Tibial artery (tissue), 4 donors: ENCODE data around the gene CGNL1.

Source experiments
- DNase-seq, 2 donors: peaks; one replicate each; pipeline ENCODE4 v3.0.0-alpha.2; 2019
- H3K27ac ChIP-seq, 2 donors: fragments of 200-600 bp; sonication (generic) in 1 of 2; 1 replicate in 1 of 2; 2 replicates in 1 of 2; pipeline ENCODE4 v1.5.1; 2018 to 2019; ENCODE audit warnings: mild to moderate bottlenecking in 1 of 2
- H3K27me3 ChIP-seq, 2 donors: fragments of 200-600 bp; sonication (generic) in 1 of 2; one replicate each; pipeline versions ENCODE4 v1.5.1 to v1.6.0; 2016 to 2019
- H3K36me3 ChIP-seq, 3 donors: fragments of 200-600 bp; sonication (generic) in 2 of 3; one replicate each; pipeline ENCODE4 v1.5.1; 2016 to 2019; ENCODE audit warnings: mild to moderate bottlenecking in 2 of 3
- H3K4me1 ChIP-seq, 4 donors: fragments of 200-600 bp; sonication (generic) in 2 of 4; 1 replicate in 3 of 4; 2 replicates in 1 of 4; pipeline ENCODE4 v1.5.1; 2016 to 2019
- H3K4me3 ChIP-seq, 2 donors: fragments of 200-600 bp; sonication (generic) in 1 of 2; 1 replicate in 1 of 2; 2 replicates in 1 of 2; pipeline ENCODE4 v1.5.1; 2018 to 2019; ENCODE audit warnings: mild to moderate bottlenecking in 2 of 2
- H3K9me3 ChIP-seq, 3 donors: fragments of 200-600 bp; sonication (generic) in 1 of 3; one replicate each; pipeline ENCODE4 v1.5.1; 2016 to 2019
- CTCF ChIP-seq, 2 experiments: fragments of 200-600 bp in 1 of 2; fragments of 450-650 bp in 1 of 2; IDR thresholded peaks; one replicate each; pipeline ENCODE4 v1.5.1; 2017 to 2019; ENCODE audit warnings: antibody characterized with exemption in 2 of 2, mild to moderate bottlenecking in 1 of 2, moderate library complexity in 1 of 2
- intact Hi-C: fragments of 100-400 bp; cut with DNase I; formaldehyde crosslinking; loops from one replicate; pipeline ENCODE4 v1.15.0; 2023; ENCODE audit warnings: low total_unique reads

The CGNL1 gene

GRCh38 chr15:57422113-57422754 is 45.9 kb downstream of the CGNL1 start:
- H3K27me3 ChIP-seq, result no peaks in the 10 kb centered on the region
- intact Hi-C loops, result no loop called here
- H3K9me3 ChIP-seq, result no peaks in the 10 kb centered on the region
- H3K36me3 ChIP-seq, result no peaks in the 10 kb centered on the region
- H3K4me3 ChIP-seq, result no peak overlapping the region
- peaks cover 0 to 16% (median 1%) of the 10 kb centered on the region in 4 donors for H3K4me1 ChIP-seq
- peak in 1 of 2 donors; percentile 52 for DNase-seq
- H3K27ac ChIP-seq, result peak overlapping the region; percentile 53 to 54
- TF ChIP-seq CTCF (IDR thresholded peaks at IDR 0.05), result no peak

- H3K36me3 ChIP-seq, result no peaks in the 10 kb centered on the region
- H3K27me3 ChIP-seq, result no peaks in the 10 kb centered on the region
- intact Hi-C loops, result no loop called here
Observed at GRCh38 chr15:57423599-57424140, 47.4 kb downstream of the CGNL1 start.

GRCh38 chr15:57424628-57425405 is 48.5 kb downstream of the CGNL1 start:
- Histone ChIP-seq H3K9me3 (no peaks in the 10 kb centered on the region), H3K27ac (no peak overlapping the region), H3K4me3 (no peak overlapping the region), H3K4me1 (peaks cover 0 to 23% (median 7%) of the 10 kb centered on the region in 4 donors), H3K27me3 (no peaks in the 10 kb centered on the region), H3K36me3 (no peaks in the 10 kb centered on the region)
- no peak for DNase-seq
- intact Hi-C loops, result no loop called here
- no peak for TF ChIP-seq CTCF (IDR thresholded peaks at IDR 0.05)

More at GRCh38 chr15:57423599-57424140, 47.4 kb downstream of the CGNL1 start:
- H3K27ac ChIP-seq, result no peak overlapping the region
- H3K4me3 ChIP-seq, result no peak overlapping the region
- TF ChIP-seq CTCF (IDR thresholded peaks at IDR 0.05), result no peak
- peaks cover 0 to 23% (median 7%) of the 10 kb centered on the region in 4 donors for H3K4me1 ChIP-seq
- DNase-seq, result no peak
- H3K9me3 ChIP-seq, result no peaks in the 10 kb centered on the region

- Histone ChIP-seq H3K27me3 (no peaks in the 10 kb centered on the region), H3K9me3 (no peaks in the 10 kb centered on the region), H3K4me3 (no peak overlapping the region), H3K4me1 (peaks cover 0 to 23% (median 7%) of the 10 kb centered on the region in 4 donors), H3K27ac (no peak overlapping the region), H3K36me3 (no peaks in the 10 kb centered on the region)
- no peak for DNase-seq
- TF ChIP-seq CTCF (IDR thresholded peaks at IDR 0.05), result no peak
- intact Hi-C loops, result no loop called here
Observed at GRCh38 chr15:57425842-57426241, 49.5 kb downstream of the CGNL1 start.

- Histone ChIP-seq H3K4me1 (peaks cover 0 to 15% (median 6%) of the 10 kb centered on the region in 4 donors), H3K4me3 (no peak overlapping the region), H3K36me3 (no peaks in the 10 kb centered on the region), H3K27ac (peak overlapping the region; percentile 50 to 51), H3K27me3 (no peaks in the 10 kb centered on the region), H3K9me3 (no peaks in the 10 kb centered on the region)
- peak in 1 of 2 donors; percentile 78 for DNase-seq
- intact Hi-C loops, result no loop called here
- TF ChIP-seq CTCF (IDR thresholded peaks at IDR 0.05), result no peak
Observed at GRCh38 chr15:57427367-57427821, 51.1 kb downstream of the CGNL1 start.
